Measurements from ENCODE around the gene MYH14. TPM values are rescaled to one million over a fixed set of nuclear protein-coding genes. Genes with fewer than 3 reads are reported as not detected.

The MYH14 gene
- total and polyA plus RNA-seq, 12 donors, result 0.22 to 8.5 (median 3.1) TPM

DNA sequence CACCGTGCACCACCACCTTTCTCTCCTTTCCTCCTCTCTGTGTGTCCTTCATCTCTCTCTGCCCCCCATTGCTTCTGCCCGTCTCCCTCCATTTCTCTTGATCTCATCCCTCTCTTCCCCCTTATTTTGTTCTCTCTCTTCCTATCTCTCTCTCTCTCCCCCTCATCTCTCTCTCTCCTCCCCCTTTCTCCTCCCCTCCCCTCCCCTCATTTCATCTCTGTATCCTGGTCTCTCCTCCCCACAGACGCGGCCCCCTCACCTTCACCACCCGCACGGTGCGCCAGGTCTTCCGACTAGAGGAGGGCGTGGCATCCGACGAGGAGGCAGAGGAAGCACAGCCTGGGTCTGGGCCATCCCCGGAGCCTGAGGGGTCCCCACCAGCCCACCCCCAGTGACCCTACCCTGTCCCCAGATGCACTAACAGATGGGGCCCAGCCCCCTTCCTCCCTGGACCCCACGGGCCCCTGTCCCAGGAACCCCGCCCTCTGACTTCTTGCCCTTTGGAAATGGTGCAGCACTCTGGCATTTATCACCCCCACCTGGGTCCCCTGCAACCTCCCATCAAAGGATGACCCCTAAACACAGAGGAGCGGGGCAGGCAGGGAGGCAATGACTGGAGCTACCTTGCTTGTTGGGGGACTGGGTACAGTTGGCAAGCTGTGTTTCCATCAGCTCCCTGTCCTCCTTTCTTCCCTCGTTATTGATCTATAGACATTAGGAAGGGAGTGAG is 106.1 kb downstream of the MYH14 start:
- no peak overlapping the region for H3K27ac ChIP-seq
- no peak for DNase-seq
- H3K4me1 ChIP-seq (replicated peaks in 1 of 2), result no peaks in the 10 kb centered on the region
- intact Hi-C loops (cut with DNase I), result no loop called here
- 50 to 68% (median 54%) methylated on average over 10 to 16 of the region's 16 CpGs for WGBS, 4 donors
- H3K9me3 ChIP-seq (replicated peaks in 1 of 3), result no peaks in the 10 kb centered on the region
- H3K4me3 ChIP-seq, result no peak overlapping the region
- no peaks in the 10 kb centered on the region for H3K36me3 ChIP-seq (replicated peaks in 1 of 2)
- TF ChIP-seq, protein P1, sequence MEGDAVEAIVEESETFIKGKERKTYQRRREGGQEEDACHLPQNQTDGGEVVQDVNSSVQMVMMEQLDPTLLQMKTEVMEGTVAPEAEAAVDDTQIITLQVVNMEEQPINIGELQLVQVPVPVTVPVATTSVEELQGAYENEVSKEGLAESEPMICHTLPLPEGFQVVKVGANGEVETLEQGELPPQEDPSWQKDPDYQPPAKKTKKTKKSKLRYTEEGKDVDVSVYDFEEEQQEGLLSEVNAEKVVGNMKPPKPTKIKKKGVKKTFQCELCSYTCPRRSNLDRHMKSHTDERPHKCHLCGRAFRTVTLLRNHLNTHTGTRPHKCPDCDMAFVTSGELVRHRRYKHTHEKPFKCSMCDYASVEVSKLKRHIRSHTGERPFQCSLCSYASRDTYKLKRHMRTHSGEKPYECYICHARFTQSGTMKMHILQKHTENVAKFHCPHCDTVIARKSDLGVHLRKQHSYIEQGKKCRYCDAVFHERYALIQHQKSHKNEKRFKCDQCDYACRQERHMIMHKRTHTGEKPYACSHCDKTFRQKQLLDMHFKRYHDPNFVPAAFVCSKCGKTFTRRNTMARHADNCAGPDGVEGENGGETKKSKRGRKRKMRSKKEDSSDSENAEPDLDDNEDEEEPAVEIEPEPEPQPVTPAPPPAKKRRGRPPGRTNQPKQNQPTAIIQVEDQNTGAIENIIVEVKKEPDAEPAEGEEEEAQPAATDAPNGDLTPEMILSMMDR (IDR thresholded peaks at IDR 0.05), result no peak
- no peak for TF ChIP-seq POLR2A (IDR thresholded peaks at IDR 0.05)
- H3K27me3 ChIP-seq, result peaks cover 18% of the 10 kb centered on the region

DNA sequence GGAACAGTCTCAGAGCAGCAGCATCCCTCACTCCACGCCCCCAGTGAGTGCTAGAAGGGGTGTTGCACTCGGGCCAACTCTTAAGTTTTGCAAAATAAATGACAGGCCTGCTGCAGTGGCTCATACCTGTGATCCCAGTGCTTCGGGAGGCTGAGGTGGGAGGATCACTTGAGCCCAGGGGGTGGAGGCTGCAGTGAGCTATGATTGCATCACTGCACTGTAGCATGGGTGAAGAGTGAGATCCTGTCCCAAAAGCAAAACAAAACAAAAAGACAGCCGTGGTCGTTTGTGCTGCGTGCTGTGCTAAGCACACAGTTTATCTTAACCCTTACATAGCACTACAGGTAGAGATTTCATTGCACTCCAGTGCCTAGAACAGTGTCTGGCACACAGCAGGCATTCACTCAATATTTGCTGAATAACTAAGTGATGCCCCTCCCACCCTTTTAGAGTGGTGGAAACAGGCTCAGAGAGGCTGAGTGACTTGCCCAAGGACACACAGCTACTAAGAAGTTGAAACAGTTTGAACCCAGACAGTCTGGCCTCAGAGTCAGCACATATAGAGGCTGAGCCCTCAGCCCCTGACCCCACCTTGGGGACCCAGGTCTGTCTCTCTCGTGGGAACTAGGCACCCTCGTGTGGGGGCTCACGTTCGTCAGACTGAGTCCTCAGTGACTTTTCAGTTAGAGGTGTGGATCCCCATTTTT is 107.5 kb downstream of the MYH14 start:
- intact Hi-C loops (cut with DNase I), result no loop called here

DNA sequence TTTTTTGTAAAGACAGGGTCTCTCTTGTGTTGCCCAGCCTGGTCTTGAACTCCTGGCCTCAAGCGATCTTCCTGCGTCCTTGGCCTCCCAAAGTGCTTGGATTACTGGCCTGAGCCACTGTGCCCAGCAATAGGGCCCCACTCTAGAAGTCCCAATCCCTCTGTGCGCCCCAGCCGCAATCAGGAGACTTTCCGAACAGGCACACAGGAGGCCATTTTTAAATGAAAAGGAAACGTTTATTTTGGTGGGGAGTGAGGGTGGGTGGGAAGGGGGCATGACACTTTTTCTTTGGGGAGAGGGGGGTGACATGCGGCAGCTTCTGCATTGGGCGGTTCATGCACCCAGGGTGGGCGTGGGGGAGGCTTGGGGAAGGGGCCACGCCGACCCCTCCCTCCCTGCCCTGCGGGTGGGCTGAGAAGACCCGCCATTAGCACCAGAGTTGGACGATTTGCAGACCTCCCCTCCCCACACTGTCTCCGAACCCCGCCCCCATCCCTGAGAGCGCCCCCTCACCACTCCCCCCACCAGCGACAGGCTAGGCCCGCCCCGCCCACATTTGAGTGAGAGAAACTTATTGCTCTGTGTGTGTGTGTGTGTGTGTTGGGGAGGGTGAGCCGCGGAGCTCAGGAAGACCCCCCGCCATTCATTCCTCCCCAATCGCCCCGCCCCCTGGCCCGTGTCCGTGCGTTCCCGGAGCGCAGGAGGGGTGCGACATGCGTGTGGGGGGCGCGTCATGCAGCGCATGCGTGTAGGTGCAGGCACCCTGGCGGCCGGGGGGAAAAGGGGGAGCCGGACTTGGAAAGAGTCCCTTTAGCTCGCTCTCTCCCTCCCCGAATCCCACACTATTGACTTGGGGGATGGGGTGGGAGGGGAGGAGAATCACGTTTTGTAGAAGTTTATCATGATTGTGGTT is 108.6 kb downstream of the MYH14 start:
- H3K4me3 ChIP-seq, result no peak overlapping the region
- TF ChIP-seq, protein P1 (IDR thresholded peaks at IDR 0.05), result no peak
- no peak for TF ChIP-seq POLR2A (IDR thresholded peaks at IDR 0.05)
- intact Hi-C loops (cut with DNase I), result no loop called here
- H3K27me3 ChIP-seq, result peaks cover 26% of the 10 kb centered on the region
- H3K36me3 ChIP-seq (replicated peaks in 1 of 2), result no peaks in the 10 kb centered on the region
- H3K27ac ChIP-seq, result no peak overlapping the region
- 1 to 3% (median 2%) methylated on average over 13 to 42 of the region's 42 CpGs for WGBS, 4 donors
- no peaks in the 10 kb centered on the region for H3K4me1 ChIP-seq (replicated peaks in 1 of 2)
- H3K9me3 ChIP-seq (replicated peaks in 1 of 3), result no peaks in the 10 kb centered on the region
- DNase-seq, result no peak

More for the DNA sequence above, 107.5 kb downstream of the MYH14 start:
- no peak overlapping the region for H3K4me3 ChIP-seq
- no peak for DNase-seq
- H3K27ac ChIP-seq, result no peak overlapping the region
- TF ChIP-seq POLR2A (IDR thresholded peaks at IDR 0.05), result no peak
- TF ChIP-seq, protein P1 (IDR thresholded peaks at IDR 0.05), result no peak
- no peaks in the 10 kb centered on the region for H3K9me3 ChIP-seq (replicated peaks in 1 of 3)
- peaks cover 26% of the 10 kb centered on the region for H3K27me3 ChIP-seq
- 30 to 38% (median 36%) methylated on average over 9 to 10 of the region's 10 CpGs for WGBS, 4 donors
- no peaks in the 10 kb centered on the region for H3K4me1 ChIP-seq (replicated peaks in 1 of 2)
- H3K36me3 ChIP-seq (replicated peaks in 1 of 2), result no peaks in the 10 kb centered on the region
